HEK293 (cell line): ENCODE measurements around the gene KCTD1.
A peak's percentile ranks its signal among the peaks of the same experiment; 100 is the strongest.

ENCODE experiments used
- CTCF ChIA-PET: fragments of 350-600 bp; formaldehyde crosslinking; extraction: SDS; loops from one replicate; lab custom pipeline; 2021; ENCODE audit warnings: antibody characterized with exemption; lab: Yijun Ruan, JAX
- POLR2A ChIA-PET: fragments of 300-600 bp; formaldehyde crosslinking; extraction: SDS; loops from one replicate; lab custom pipeline; 2020; ENCODE audit warnings: antibody characterized with exemption, inconsistent platforms; lab: Yijun Ruan, JAX
- H3K27ac ChIP-seq: fragments of 200-500 bp; sonication (Bioruptor generic); 2 replicates; pipeline ENCODE4 v1.5.1; 2014; ENCODE audit warnings: low read depth, low read length, control low read depth, inconsistent platforms; ENCODE audit errors: extremely low read depth
- H3K36me3 ChIP-seq, 2 experiments: fragments of 200-500 bp in 1 of 2; sonication (Bioruptor generic) in 1 of 2; 1 replicate in 1 of 2; 2 replicates in 1 of 2; pipeline ENCODE4 v1.5.1; 2014 to 2017; ENCODE audit warnings: inconsistent platforms in 2 of 2, low read length in 2 of 2; ENCODE audit not compliant: control insufficient read depth in 2 of 2, insufficient read depth in 1 of 2
- H3K4me1 ChIP-seq: fragments of 200-500 bp; sonication (Bioruptor generic); 2 replicates; pipeline ENCODE4 v1.5.1; 2014; ENCODE audit warnings: mild to moderate bottlenecking, low read length, inconsistent platforms; ENCODE audit not compliant: control insufficient read depth, insufficient read depth
- H3K4me3 ChIP-seq: 2 replicates; pipeline ENCODE4 v1.5.1; 2011; ENCODE audit warnings: low read depth, mild to moderate bottlenecking, control low read depth, low read length, moderate library complexity
- H3K9me3 ChIP-seq: fragments of 200-500 bp; sonication (Bioruptor generic); 2 replicates; pipeline ENCODE4 v1.5.1; 2014; ENCODE audit warnings: low read depth, low read length, inconsistent platforms; ENCODE audit not compliant: control insufficient read depth, insufficient read depth
- ATF2 ChIP-seq: fragments of 450-650 bp; formaldehyde crosslinking; IDR thresholded peaks from 2 replicates; pipeline ENCODE4 v1.5.1; 2016; ENCODE audit warnings: missing biosample characterization, missing genetic modification characterization, low read depth
- HOXD13 ChIP-seq: sonication (generic); formaldehyde crosslinking; IDR thresholded peaks from 2 replicates; pipeline ENCODE4 v1.8.0; 2022; ENCODE audit warnings: missing genetic modification reagents, borderline replicate concordance
- KLF1 ChIP-seq: fragments of 450-650 bp; formaldehyde crosslinking; IDR thresholded peaks from 2 replicates; pipeline ENCODE4 v1.5.1; 2016; ENCODE audit warnings: missing biosample characterization, missing genetic modification characterization
- ZBTB20 ChIP-seq: fragments of 450-650 bp; formaldehyde crosslinking; IDR thresholded peaks from 2 replicates; pipeline ENCODE4 v1.5.1; 2016; ENCODE audit warnings: missing biosample characterization, missing genetic modification characterization
- ZFHX2 ChIP-seq: fragments of 450-650 bp; formaldehyde crosslinking; conservative IDR thresholded peaks from 2 replicates; pipeline ENCODE4 v1.5.1; 2016; ENCODE audit warnings: missing biosample characterization, missing genetic modification characterization
- ZNF23 ChIP-seq: fragments of 450-650 bp; formaldehyde crosslinking; IDR thresholded peaks from 2 replicates; pipeline ENCODE4 v1.5.1; 2016; ENCODE audit warnings: missing biosample characterization, missing genetic modification characterization, borderline replicate concordance
- ZNF391 ChIP-seq: fragments of 450-650 bp; formaldehyde crosslinking; IDR thresholded peaks from 2 replicates; pipeline ENCODE4 v1.5.1; 2016; ENCODE audit warnings: low read depth, missing biosample characterization, missing genetic modification characterization, borderline replicate concordance
- ZNF404 ChIP-seq: fragments of 450-650 bp; formaldehyde crosslinking; IDR thresholded peaks from 2 replicates; pipeline ENCODE4 v1.5.1; 2017; ENCODE audit warnings: missing biosample characterization, missing genetic modification characterization
- ZNF426 ChIP-seq: fragments of 450-650 bp; formaldehyde crosslinking; IDR thresholded peaks from 2 replicates; pipeline ENCODE4 v1.5.1; 2017; ENCODE audit warnings: missing biosample characterization, missing genetic modification characterization, mild to moderate bottlenecking, inconsistent platforms, moderate library complexity
- ZNF580 ChIP-seq: fragments of 450-650 bp; formaldehyde crosslinking; IDR thresholded peaks from 2 replicates; pipeline ENCODE4 v1.5.1; 2016; ENCODE audit warnings: missing biosample characterization, missing genetic modification characterization
- ZNF624 ChIP-seq: fragments of 450-650 bp; formaldehyde crosslinking; IDR thresholded peaks from 2 replicates; pipeline ENCODE4 v1.5.1; 2017; ENCODE audit warnings: missing biosample characterization, missing genetic modification characterization
- TF ChIP-seq, protein P1 (sequence below): fragments of 450-650 bp; formaldehyde crosslinking; IDR thresholded peaks from 2 replicates; pipeline ENCODE4 v1.5.1; 2017; ENCODE audit warnings: missing biosample characterization, missing genetic modification characterization
- TF ChIP-seq, protein P2 (sequence below): fragments of 450-650 bp; formaldehyde crosslinking; IDR thresholded peaks from 2 replicates; pipeline ENCODE4 v1.5.1; 2016; ENCODE audit warnings: missing biosample characterization, missing genetic modification characterization
- TF ChIP-seq, protein P3 (sequence below): fragments of 450-650 bp; formaldehyde crosslinking; IDR thresholded peaks from 2 replicates; pipeline ENCODE4 v1.5.1; 2016; ENCODE audit warnings: missing biosample characterization, missing genetic modification characterization
- TF ChIP-seq, protein P4 (sequence below): fragments of 450-650 bp; formaldehyde crosslinking; IDR thresholded peaks from 2 replicates; pipeline ENCODE4 v1.5.1; 2016; ENCODE audit warnings: missing biosample characterization, missing genetic modification characterization, low read depth
- TF ChIP-seq, protein P5 (sequence below): fragments of 450-650 bp; formaldehyde crosslinking; IDR thresholded peaks from 2 replicates; pipeline ENCODE4 v1.5.1; 2016; ENCODE audit warnings: missing biosample characterization, missing genetic modification characterization

Gene KCTD1

GRCh38 chr18:26550998-26551694 is 2.8 kb upstream of the KCTD1 start:
- Histone ChIP-seq H3K9me3 (no peaks in the 10 kb centered on the region), H3K36me3 (peaks cover 0 to 7% of the 10 kb centered on the region in 2 experiments; a peak in 1 of 3 replicates), H3K4me1 (peaks cover 4% of the 10 kb centered on the region), H3K4me3 (no peak overlapping the region), H3K27ac (no peak overlapping the region)
- ChIA-PET CTCF (interaction anchor here (0.7 to 0.8 kb wide), 3 partner anchors 13 to 232 kb away, joined by 4 to 6 read pairs (median 4); no protein-coding TSS in a partner anchor), POLR2A (no interaction called here)
- TF ChIP-seq ATF2 (tag by site-specific recombination), result no peak
- TF ChIP-seq ZFHX2, result peak; percentile 16; the same call in 1 of the 2 replicates
- TF ChIP-seq, protein P1, sequence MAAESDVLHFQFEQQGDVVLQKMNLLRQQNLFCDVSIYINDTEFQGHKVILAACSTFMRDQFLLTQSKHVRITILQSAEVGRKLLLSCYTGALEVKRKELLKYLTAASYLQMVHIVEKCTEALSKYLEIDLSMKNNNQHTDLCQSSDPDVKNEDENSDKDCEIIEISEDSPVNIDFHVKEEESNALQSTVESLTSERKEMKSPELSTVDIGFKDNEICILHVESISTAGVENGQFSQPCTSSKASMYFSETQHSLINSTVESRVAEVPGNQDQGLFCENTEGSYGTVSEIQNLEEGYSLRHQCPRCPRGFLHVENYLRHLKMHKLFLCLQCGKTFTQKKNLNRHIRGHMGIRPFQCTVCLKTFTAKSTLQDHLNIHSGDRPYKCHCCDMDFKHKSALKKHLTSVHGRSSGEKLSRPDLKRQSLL (tag by site-specific recombination), result no peak

- peaks cover 8% of the 10 kb centered on the region for H3K4me1 ChIP-seq
- ChIA-PET CTCF (interaction anchor here (0.6 to 0.7 kb wide), 5 partner anchors 8 to 651 kb away, joined by 3 to 5 read pairs (median 3); no protein-coding TSS in a partner anchor), POLR2A (interaction anchor here (0.7 to 2.8 kb wide), 13 partner anchors 10 to 144 kb away, joined by 3 to 13 read pairs (median 5); no protein-coding TSS in a partner anchor)
- peak overlapping the region; percentile 79 for H3K4me3 ChIP-seq
- peak overlapping the region; percentile 96 for H3K27ac ChIP-seq
- peaks cover 0 to 7% of the 10 kb centered on the region in 2 experiments; a peak in 1 of 3 replicates for H3K36me3 ChIP-seq
- no peaks in the 10 kb centered on the region for H3K9me3 ChIP-seq
- peak; percentile 54 for TF ChIP-seq KLF1 (tag by site-specific recombination)
- TF ChIP-seq, protein P2, sequence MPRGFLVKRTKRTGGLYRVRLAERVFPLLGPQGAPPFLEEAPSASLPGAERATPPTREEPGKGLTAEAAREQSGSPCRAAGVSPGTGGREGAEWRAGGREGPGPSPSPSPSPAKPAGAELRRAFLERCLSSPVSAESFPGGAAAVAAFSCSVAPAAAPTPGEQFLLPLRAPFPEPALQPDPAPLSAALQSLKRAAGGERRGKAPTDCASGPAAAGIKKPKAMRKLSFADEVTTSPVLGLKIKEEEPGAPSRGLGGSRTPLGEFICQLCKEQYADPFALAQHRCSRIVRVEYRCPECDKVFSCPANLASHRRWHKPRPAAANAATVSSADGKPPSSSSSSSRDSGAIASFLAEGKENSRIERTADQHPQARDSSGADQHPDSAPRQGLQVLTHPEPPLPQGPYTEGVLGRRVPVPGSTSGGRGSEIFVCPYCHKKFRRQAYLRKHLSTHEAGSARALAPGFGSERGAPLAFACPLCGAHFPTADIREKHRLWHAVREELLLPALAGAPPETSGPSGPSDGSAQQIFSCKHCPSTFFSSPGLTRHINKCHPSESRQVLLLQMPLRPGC (tag by site-specific recombination), result no peak
- TF ChIP-seq, protein P3, sequence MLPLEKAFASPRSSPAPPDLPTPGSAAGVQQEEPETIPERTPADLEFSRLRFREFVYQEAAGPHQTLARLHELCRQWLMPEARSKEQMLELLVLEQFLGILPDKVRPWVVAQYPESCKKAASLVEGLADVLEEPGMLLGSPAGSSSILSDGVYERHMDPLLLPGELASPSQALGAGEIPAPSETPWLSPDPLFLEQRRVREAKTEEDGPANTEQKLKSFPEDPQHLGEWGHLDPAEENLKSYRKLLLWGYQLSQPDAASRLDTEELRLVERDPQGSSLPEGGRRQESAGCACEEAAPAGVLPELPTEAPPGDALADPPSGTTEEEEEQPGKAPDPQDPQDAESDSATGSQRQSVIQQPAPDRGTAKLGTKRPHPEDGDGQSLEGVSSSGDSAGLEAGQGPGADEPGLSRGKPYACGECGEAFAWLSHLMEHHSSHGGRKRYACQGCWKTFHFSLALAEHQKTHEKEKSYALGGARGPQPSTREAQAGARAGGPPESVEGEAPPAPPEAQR (tag by site-specific recombination), result no peak
- TF ChIP-seq, protein P4, sequence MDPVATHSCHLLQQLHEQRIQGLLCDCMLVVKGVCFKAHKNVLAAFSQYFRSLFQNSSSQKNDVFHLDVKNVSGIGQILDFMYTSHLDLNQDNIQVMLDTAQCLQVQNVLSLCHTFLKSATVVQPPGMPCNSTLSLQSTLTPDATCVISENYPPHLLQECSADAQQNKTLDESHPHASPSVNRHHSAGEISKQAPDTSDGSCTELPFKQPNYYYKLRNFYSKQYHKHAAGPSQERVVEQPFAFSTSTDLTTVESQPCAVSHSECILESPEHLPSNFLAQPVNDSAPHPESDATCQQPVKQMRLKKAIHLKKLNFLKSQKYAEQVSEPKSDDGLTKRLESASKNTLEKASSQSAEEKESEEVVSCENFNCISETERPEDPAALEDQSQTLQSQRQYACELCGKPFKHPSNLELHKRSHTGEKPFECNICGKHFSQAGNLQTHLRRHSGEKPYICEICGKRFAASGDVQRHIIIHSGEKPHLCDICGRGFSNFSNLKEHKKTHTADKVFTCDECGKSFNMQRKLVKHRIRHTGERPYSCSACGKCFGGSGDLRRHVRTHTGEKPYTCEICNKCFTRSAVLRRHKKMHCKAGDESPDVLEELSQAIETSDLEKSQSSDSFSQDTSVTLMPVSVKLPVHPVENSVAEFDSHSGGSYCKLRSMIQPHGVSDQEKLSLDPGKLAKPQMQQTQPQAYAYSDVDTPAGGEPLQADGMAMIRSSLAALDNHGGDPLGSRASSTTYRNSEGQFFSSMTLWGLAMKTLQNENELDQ (tag by site-specific recombination), result no peak
- TF ChIP-seq, protein P5, sequence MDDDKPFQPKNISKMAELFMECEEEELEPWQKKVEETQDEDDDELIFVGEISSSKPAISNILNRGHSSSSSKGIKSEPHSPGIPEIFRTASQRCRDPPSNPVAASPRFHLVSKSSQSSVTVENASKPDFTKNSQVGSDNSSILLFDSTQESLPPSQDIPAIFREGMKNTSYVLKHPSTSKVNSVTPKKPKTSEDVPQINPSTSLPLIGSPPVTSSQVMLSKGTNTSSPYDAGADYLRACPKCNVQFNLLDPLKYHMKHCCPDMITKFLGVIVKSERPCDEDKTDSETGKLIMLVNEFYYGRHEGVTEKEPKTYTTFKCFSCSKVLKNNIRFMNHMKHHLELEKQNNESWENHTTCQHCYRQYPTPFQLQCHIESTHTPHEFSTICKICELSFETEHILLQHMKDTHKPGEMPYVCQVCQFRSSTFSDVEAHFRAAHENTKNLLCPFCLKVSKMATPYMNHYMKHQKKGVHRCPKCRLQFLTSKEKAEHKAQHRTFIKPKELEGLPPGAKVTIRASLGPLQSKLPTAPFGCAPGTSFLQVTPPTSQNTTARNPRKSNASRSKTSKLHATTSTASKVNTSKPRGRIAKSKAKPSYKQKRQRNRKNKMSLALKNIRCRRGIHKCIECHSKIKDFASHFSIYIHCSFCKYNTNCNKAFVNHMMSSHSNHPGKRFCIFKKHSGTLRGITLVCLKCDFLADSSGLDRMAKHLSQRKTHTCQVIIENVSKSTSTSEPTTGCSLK (tag by site-specific recombination), result no peak
- TF ChIP-seq ZNF624 (tag by site-specific recombination), result no peak
- TF ChIP-seq ZNF391 (tag by site-specific recombination), result no peak
- no peak for TF ChIP-seq ZNF580 (tag by site-specific recombination)
- no peak for TF ChIP-seq ZNF23 (tag by site-specific recombination)
- TF ChIP-seq ZNF426 (tag by site-specific recombination), result no peak
- no peak for TF ChIP-seq ZNF404 (tag by site-specific recombination)
- no peak for TF ChIP-seq HOXD13 (CRISPR knock-in tag)
- TF ChIP-seq ZBTB20 (tag by site-specific recombination), result peak; percentile 47
These were observed 1.1 kb upstream of the KCTD1 start for GRCh38 chr18:26549263-26550094.
